Measurements from ENCODE around the gene DEPDC5. TPM values are rescaled to one million over a fixed set of nuclear protein-coding genes. Genes with fewer than 3 reads are reported as not detected.

Gene DEPDC5
- total RNA-seq, 2 donors from 2014 or later, result 10.9 to 37.5 TPM

Small RNA genes lying within 50 kb of the gene (small RNA-seq; reads per million reads assigned to genes)
- gene RN7SL20P, result 0 reads per million in 2 donors

Other genes starting within 250 kb of the DEPDC5 start
- 10 to 100 TPM; 35.1 to 91.2 TPM for gene PISD, start 91.8 kb upstream of the DEPDC5 start, total RNA-seq
- gene PRR14L, start 3.9 kb upstream of the DEPDC5 start, total RNA-seq, result 10 to 100 TPM; 17.7 to 42.4 TPM
- 10 to 100 TPM; 41.9 to 62.4 TPM for gene YWHAH, start 190.5 kb downstream of the DEPDC5 start, total RNA-seq